WTC11 (cell line): ENCODE results near the gene DHX57. TPM values are rescaled to one million over a fixed set of nuclear protein-coding genes. Genes with fewer than 3 reads are reported as not detected.
"Not testable (repeated sequence)": the region's sequence is repeated elsewhere in the genome, so short reads cannot be mapped to it uniquely, and the experiment has no call there.

ENCODE experiments used
- ATAC-seq: fragments of 200-7000 bp; cut with Tn5 transposase; 2 replicates; pipeline ENCODE4 v1.10.0; 2021; ENCODE audit warnings: mild to moderate bottlenecking, moderate library complexity
- CTCF ChIA-PET: fragments of 300-600 bp; sonication (Branson Sonifier 250); formaldehyde crosslinking; loops from one replicate; lab custom pipeline; 2021; ENCODE audit warnings: antibody characterized with exemption; lab: Charles Lee
- POLR2A ChIA-PET: fragments of 350-600 bp; sonication (Branson Sonifier 250); formaldehyde crosslinking; loops from one replicate; lab custom pipeline; 2021; ENCODE audit warnings: antibody characterized with exemption; lab: Charles Lee
- DNase-seq: peaks from one replicate; pipeline ENCODE4 v3.0.0; 2021; ENCODE audit warnings: low spot score
- H3K27ac Mint-ChIP-seq: 2 replicates; pipeline ENCODE4 v1.8.0; 2021; ENCODE audit warnings: mixed read lengths
- H3K27me3 Mint-ChIP-seq: 2 replicates; pipeline ENCODE4 v1.8.0; 2021; ENCODE audit warnings: low read depth, mild to moderate bottlenecking, moderate library complexity, mixed read lengths
- H3K36me3 Mint-ChIP-seq: 2 replicates; pipeline ENCODE4 v1.8.0; 2021; ENCODE audit warnings: mixed read lengths
- H3K4me1 Mint-ChIP-seq: 2 replicates; pipeline ENCODE4 v1.8.0; 2022; ENCODE audit warnings: mixed read lengths
- H3K4me3 Mint-ChIP-seq: 2 replicates; pipeline ENCODE4 v1.8.0; 2021; ENCODE audit warnings: mild to moderate bottlenecking, moderate library complexity, mixed read lengths
- H3K9me3 Mint-ChIP-seq: 2 replicates; pipeline ENCODE4 v1.8.0; 2021; ENCODE audit warnings: mixed read lengths
- IRF2 ChIP-seq: sonication (generic); formaldehyde crosslinking; IDR thresholded peaks from 2 replicates; pipeline ENCODE4 v1.8.0; 2022; ENCODE audit warnings: low read depth, missing genetic modification reagents, borderline replicate concordance
- JAZF1 ChIP-seq: fragments of 250-450 bp; sonication (Bioruptor Pico); IDR thresholded peaks from 2 replicates; pipeline ENCODE4 v1.9.0; 2021; ENCODE audit warnings: moderate library complexity, mild to moderate bottlenecking, inconsistent platforms
- MYBL2 ChIP-seq: sonication (generic); formaldehyde crosslinking; IDR thresholded peaks from 2 replicates; pipeline ENCODE4 v1.8.1; 2023; ENCODE audit warnings: mild to moderate bottlenecking, moderate library complexity, missing genetic modification reagents
- NR2C2 ChIP-seq: sonication (generic); formaldehyde crosslinking; IDR thresholded peaks from 2 replicates; pipeline ENCODE4 v1.8.0; 2022; ENCODE audit warnings: mild to moderate bottlenecking, missing genetic modification reagents
- SMAD4 ChIP-seq: sonication (generic); formaldehyde crosslinking; IDR thresholded peaks from 2 replicates; pipeline ENCODE4 v1.8.0; 2022; ENCODE audit warnings: mild to moderate bottlenecking, missing genetic modification reagents
- SP1 ChIP-seq: sonication (generic); formaldehyde crosslinking; conservative IDR thresholded peaks from 2 replicates; pipeline ENCODE4 v1.8.1; 2022; ENCODE audit warnings: missing genetic modification reagents
- ZNF396 ChIP-seq: fragments of 250-450 bp; sonication (Bioruptor Pico); IDR thresholded peaks from 2 replicates; pipeline ENCODE4 v1.8.0; 2021; ENCODE audit warnings: mild to moderate bottlenecking, moderate library complexity, borderline replicate concordance
- total RNA-seq: library from RNA; stranded (reverse); gene quantifications from 3 replicates; pipeline ENCODE4 v1.2.3, GENCODE V29; 2021
- TF ChIP-seq, protein P1 (sequence below): sonication (generic); formaldehyde crosslinking; IDR thresholded peaks from 2 replicates; pipeline ENCODE4 v1.8.1; 2022; ENCODE audit warnings: mild to moderate bottlenecking, missing genetic modification reagents, moderate library complexity, borderline replicate concordance
- TF ChIP-seq, protein P2 (sequence below): sonication (generic); formaldehyde crosslinking; IDR thresholded peaks from 2 replicates; pipeline ENCODE4 v1.8.1; 2022; ENCODE audit warnings: low read depth, mild to moderate bottlenecking, moderate library complexity, missing genetic modification reagents, borderline replicate concordance
- TF ChIP-seq, protein P3 (sequence below): fragments of 250-450 bp; sonication (Bioruptor Pico); IDR thresholded peaks from 2 replicates; pipeline ENCODE4 v1.9.0; 2021; ENCODE audit warnings: moderate library complexity, mild to moderate bottlenecking, inconsistent platforms, borderline replicate concordance
- TF ChIP-seq, protein P4 (sequence below): sonication (generic); formaldehyde crosslinking; IDR thresholded peaks from 2 replicates; pipeline ENCODE4 v1.8.1; 2022; ENCODE audit warnings: low read depth, missing genetic modification reagents, borderline replicate concordance
- TF ChIP-seq, protein P5 (sequence below): sonication (generic); formaldehyde crosslinking; IDR thresholded peaks from 2 replicates; pipeline ENCODE4 v1.8.1; 2023; ENCODE audit warnings: mild to moderate bottlenecking, missing genetic modification reagents, borderline replicate concordance
- TF ChIP-seq, protein P6 (sequence below): fragments of 200-600 bp; IDR thresholded peaks from 2 replicates; pipeline ENCODE4 v1.8.0; 2022; ENCODE audit warnings: antibody characterized with exemption

The DHX57 gene
- total RNA-seq, 1 experiment from 2014 or later: 30.3 TPM

DNA sequence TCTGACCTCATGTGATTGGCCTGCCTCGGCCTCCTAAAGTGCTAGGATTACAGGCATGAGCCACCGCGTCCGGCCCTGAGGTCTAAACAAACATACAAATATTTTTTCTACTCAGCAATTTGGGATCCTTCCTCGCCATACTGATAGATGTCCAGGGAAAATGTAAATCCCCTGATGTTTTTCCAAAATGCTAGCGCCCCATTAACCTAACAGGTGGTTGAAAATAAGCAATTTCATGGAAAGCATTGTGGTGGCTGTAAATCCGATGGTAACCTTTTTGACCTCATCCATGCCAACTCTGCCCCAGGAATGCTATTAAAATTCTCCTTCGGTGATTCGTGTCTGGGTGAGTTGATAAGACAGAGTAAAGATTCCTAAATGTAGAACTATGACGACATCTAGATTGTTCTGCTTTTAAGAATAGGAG, 78.5 kb downstream of the DHX57 start:
- TF ChIP-seq IRF2 (CRISPR knock-in tag) (no peak), NR2C2 (no peak), SP1 (CRISPR knock-in tag) (no peak)
- TF ChIP-seq, protein P1, sequence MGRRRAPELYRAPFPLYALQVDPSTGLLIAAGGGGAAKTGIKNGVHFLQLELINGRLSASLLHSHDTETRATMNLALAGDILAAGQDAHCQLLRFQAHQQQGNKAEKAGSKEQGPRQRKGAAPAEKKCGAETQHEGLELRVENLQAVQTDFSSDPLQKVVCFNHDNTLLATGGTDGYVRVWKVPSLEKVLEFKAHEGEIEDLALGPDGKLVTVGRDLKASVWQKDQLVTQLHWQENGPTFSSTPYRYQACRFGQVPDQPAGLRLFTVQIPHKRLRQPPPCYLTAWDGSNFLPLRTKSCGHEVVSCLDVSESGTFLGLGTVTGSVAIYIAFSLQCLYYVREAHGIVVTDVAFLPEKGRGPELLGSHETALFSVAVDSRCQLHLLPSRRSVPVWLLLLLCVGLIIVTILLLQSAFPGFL (CRISPR knock-in tag): no peak
- TF ChIP-seq, protein P2, sequence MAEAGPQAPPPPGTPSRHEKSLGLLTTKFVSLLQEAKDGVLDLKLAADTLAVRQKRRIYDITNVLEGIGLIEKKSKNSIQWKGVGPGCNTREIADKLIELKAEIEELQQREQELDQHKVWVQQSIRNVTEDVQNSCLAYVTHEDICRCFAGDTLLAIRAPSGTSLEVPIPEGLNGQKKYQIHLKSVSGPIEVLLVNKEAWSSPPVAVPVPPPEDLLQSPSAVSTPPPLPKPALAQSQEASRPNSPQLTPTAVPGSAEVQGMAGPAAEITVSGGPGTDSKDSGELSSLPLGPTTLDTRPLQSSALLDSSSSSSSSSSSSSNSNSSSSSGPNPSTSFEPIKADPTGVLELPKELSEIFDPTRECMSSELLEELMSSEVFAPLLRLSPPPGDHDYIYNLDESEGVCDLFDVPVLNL: no peak
- TF ChIP-seq, all 79 proteins: peak for 0
- H3K9me3 Mint-ChIP-seq: no peaks in the 10 kb centered on the region
- H3K27me3 Mint-ChIP-seq: no peaks in the 10 kb centered on the region
- H3K4me1 Mint-ChIP-seq: no peaks in the 10 kb centered on the region
- H3K36me3 Mint-ChIP-seq: 0 out of 2 replicates have a peak, but pooled peaks cover 3% of the 10 kb centered on the region
- H3K4me3 Mint-ChIP-seq: no peak overlapping the region
- no peak overlapping the region for H3K27ac Mint-ChIP-seq
- CTCF ChIA-PET: no interaction called here
- DNase-seq (no peak), ATAC-seq (no peak)
- POLR2A ChIA-PET: no interaction called here

DNA sequence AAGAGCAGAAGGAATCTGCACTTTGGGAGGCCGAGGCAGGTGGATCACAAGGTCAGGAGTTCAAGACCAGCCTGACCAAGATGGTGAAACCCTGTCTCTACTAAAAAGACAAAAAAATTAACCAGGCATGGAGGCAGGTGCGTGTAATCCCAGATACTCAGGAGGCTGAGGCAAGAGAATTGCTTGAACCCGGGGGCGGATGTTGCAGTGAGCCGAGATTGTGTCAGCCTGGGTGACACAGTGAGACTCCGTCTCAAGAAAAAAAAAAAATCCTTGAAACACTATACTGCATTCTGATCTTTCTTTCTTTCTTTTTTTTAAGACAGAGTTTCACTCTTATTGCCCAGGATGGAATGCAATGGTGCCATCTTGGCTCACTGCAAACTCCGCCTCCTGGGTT, 80.7 kb downstream of the DHX57 start:
- POLR2A ChIA-PET, H3K27ac Mint-ChIP-seq, H3K9me3 Mint-ChIP-seq, CTCF ChIA-PET, H3K27me3 Mint-ChIP-seq, H3K4me1 Mint-ChIP-seq, H3K4me3 Mint-ChIP-seq, H3K36me3 Mint-ChIP-seq, ATAC-seq, DNase-seq: not testable (repeated sequence)

DNA sequence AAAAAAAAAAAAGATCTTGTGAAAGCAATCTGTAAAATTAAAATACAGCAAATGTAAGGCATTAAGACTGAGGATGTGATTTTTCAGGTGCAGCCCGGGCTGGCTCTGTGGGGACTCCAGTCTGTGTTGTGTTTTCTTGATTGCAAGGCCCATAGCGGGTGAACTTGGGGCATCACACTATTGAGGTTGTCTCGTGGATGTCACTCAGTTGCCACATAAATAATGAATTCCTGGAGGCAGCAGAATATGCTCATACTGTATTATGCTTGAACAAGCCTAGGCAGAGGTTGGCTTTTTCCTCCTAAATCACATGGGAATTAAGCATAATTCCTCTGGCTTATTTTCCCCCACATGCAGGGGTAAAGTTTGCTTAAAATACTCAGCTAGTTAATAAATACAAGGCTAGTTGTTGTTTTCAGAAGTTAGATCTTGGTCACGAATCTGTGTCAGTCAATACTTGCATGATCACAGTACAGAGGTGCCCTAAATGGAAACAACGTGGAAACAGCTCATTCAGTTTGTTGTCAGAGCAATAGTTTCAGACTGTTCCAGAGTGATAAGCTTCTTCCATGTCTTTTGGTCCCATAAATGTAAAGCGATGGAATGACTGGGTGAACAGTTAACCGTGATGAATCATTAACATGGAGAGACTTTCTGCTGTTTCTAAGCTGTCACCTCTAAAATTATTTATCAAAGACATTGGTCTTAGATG, 81.3 kb downstream of the DHX57 start:
- ATAC-seq (no peak), DNase-seq (no peak)
- no peaks in the 10 kb centered on the region for H3K4me1 Mint-ChIP-seq
- POLR2A ChIA-PET: no interaction called here
- H3K36me3 Mint-ChIP-seq: no peaks in the 10 kb centered on the region
- CTCF ChIA-PET: no interaction called here
- no peak overlapping the region for H3K27ac Mint-ChIP-seq
- H3K9me3 Mint-ChIP-seq: no peaks in the 10 kb centered on the region
- H3K4me3 Mint-ChIP-seq: no peak overlapping the region
- TF ChIP-seq ZNF396 (no peak), MYBL2 (CRISPR knock-in tag) (no peak), SMAD4 (no peak), JAZF1 (CRISPR knock-in tag) (no peak)
- TF ChIP-seq, protein P3, sequence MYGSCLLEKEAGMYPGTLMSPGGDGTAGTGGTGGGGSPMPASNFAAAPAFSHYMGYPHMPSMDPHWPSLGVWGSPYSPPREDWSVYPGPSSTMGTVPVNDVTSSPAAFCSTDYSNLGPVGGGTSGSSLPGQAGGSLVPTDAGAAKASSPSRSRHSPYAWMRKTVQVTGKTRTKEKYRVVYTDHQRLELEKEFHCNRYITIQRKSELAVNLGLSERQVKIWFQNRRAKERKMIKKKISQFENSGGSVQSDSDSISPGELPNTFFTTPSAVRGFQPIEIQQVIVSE (CRISPR knock-in tag): no peak
- TF ChIP-seq, protein P4, sequence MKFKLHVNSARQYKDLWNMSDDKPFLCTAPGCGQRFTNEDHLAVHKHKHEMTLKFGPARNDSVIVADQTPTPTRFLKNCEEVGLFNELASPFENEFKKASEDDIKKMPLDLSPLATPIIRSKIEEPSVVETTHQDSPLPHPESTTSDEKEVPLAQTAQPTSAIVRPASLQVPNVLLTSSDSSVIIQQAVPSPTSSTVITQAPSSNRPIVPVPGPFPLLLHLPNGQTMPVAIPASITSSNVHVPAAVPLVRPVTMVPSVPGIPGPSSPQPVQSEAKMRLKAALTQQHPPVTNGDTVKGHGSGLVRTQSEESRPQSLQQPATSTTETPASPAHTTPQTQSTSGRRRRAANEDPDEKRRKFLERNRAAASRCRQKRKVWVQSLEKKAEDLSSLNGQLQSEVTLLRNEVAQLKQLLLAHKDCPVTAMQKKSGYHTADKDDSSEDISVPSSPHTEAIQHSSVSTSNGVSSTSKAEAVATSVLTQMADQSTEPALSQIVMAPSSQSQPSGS (CRISPR knock-in tag): no peak
- TF ChIP-seq, protein P5, sequence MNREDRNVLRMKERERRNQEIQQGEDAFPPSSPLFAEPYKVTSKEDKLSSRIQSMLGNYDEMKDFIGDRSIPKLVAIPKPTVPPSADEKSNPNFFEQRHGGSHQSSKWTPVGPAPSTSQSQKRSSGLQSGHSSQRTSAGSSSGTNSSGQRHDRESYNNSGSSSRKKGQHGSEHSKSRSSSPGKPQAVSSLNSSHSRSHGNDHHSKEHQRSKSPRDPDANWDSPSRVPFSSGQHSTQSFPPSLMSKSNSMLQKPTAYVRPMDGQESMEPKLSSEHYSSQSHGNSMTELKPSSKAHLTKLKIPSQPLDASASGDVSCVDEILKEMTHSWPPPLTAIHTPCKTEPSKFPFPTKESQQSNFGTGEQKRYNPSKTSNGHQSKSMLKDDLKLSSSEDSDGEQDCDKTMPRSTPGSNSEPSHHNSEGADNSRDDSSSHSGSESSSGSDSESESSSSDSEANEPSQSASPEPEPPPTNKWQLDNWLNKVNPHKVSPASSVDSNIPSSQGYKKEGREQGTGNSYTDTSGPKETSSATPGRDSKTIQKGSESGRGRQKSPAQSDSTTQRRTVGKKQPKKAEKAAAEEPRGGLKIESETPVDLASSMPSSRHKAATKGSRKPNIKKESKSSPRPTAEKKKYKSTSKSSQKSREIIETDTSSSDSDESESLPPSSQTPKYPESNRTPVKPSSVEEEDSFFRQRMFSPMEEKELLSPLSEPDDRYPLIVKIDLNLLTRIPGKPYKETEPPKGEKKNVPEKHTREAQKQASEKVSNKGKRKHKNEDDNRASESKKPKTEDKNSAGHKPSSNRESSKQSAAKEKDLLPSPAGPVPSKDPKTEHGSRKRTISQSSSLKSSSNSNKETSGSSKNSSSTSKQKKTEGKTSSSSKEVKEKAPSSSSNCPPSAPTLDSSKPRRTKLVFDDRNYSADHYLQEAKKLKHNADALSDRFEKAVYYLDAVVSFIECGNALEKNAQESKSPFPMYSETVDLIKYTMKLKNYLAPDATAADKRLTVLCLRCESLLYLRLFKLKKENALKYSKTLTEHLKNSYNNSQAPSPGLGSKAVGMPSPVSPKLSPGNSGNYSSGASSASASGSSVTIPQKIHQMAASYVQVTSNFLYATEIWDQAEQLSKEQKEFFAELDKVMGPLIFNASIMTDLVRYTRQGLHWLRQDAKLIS (CRISPR knock-in tag): no peak
- TF ChIP-seq, protein P6, sequence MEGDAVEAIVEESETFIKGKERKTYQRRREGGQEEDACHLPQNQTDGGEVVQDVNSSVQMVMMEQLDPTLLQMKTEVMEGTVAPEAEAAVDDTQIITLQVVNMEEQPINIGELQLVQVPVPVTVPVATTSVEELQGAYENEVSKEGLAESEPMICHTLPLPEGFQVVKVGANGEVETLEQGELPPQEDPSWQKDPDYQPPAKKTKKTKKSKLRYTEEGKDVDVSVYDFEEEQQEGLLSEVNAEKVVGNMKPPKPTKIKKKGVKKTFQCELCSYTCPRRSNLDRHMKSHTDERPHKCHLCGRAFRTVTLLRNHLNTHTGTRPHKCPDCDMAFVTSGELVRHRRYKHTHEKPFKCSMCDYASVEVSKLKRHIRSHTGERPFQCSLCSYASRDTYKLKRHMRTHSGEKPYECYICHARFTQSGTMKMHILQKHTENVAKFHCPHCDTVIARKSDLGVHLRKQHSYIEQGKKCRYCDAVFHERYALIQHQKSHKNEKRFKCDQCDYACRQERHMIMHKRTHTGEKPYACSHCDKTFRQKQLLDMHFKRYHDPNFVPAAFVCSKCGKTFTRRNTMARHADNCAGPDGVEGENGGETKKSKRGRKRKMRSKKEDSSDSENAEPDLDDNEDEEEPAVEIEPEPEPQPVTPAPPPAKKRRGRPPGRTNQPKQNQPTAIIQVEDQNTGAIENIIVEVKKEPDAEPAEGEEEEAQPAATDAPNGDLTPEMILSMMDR: no peak
- no peaks in the 10 kb centered on the region for H3K27me3 Mint-ChIP-seq
